CD4-positive, alpha-beta T cell treated with Interleukin-15 for 4 hours (primary cell): ENCODE results near the gene MCU.
A peak's percentile ranks its signal among the peaks of the same experiment; 100 is the strongest.
"Not testable (repeated sequence)": the region's sequence is repeated elsewhere in the genome, so short reads cannot be mapped to it uniquely, and the experiment has no call there.

ENCODE experiments used
- DNase-seq: peaks from one replicate; pipeline ENCODE4 v3.0.0-alpha.2; 2020; ENCODE audit warnings: low spot score

Gene MCU

DNA sequence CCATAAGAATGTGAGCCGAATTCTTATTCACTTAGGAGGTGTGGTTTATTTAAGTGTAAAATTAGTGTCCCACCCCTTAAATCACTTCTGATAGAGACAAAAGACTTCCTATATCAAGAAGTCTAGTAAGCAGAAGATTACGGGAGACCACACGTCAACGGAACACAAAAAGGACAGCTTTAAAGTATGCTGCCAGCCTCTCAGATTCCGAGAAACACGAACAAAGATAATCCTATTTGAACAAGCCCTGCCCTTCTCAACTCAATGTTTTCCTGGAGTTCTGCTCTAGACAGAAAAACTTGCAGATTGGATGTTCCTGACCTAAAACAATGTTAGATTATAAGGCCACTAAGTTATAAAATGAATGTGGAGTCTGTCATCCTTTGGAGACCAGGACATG is 4.9 kb upstream of the MCU start:
- DNase-seq, result no peak

GRCh38 chr10:72688208-72688651 is 3.7 kb upstream of the MCU start:
- no peak for DNase-seq

DNA sequence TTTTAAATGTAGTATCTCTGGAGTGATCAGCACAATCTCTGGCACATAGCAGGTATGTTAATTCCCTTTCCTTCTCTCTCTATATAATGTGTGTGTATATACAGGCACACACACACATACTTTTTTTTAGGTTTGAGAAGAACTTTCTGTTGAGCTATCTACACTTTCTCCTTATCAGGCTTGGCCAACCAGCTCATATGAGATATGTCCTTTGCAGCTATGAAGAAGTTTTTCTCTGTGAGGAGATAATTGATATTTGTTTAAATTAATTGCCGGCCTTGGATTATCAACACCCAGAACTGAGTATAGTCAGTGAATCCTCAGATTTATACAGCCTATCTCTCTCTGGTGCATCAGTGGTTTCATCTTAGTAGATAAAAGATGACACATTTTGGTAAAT is 2.3 kb upstream of the MCU start:
- DNase-seq, result no peak

DNA sequence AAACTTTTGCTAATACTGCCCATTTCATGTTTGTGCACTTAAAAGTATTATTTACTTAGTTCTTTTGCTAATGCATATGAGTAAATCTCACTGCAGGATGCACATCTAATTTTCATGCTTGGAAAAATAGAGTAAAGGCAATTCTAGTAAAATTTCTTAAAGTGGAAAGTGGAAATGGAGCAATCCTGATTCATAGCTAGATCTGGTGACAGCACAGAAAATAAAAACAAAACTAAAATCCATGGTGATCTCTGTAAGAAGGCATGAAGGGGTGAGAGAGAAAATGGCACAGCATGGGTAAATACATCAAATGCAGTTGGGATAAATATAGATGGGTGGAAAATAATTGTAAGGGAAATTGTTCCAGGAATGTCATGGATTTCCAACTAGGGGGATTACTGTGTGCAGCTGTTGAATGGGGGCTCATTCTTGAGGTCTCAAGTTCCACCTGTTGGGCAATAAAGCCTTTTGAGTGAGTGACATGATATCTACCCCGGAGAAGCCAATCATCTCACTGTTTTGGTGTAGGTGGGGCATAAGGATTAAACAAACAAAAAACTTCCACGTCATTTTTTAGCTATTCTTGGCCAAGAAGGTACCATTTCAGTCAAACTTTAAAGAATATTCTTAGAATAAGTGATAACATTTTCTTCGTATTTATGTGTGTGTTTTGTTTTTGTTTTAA is 1.7 kb upstream of the MCU start:
- DNase-seq, result no peak

- DNase-seq, result no peak
Observed at GRCh38 chr10:72691470-72691862, 477 bp upstream of the MCU start.

DNA sequence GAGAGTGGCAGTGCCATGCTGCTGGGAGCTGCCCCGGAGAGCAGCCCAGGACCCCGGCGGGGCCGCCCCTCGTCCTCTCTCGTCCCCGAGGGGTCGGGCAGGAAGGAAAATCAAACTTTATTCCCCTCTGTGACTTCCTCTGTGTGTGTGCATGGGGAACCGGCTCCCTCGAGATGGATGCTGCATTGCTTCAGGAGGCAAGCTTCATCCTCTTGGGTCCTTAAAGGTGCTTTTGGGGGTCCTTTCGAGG is 726 bp downstream of the MCU start:
- DNase-seq, result no peak

- DNase-seq, result peak; percentile 10
Observed at GRCh38 chr10:72692994-72693781, 1.2 kb downstream of the MCU start.

- DNase-seq, result peak; percentile 10
Observed at GRCh38 chr10:72694476-72695369, 2.8 kb downstream of the MCU start.

- no peak for DNase-seq
Observed at GRCh38 chr10:72695496-72695895, 3.6 kb downstream of the MCU start.

DNA sequence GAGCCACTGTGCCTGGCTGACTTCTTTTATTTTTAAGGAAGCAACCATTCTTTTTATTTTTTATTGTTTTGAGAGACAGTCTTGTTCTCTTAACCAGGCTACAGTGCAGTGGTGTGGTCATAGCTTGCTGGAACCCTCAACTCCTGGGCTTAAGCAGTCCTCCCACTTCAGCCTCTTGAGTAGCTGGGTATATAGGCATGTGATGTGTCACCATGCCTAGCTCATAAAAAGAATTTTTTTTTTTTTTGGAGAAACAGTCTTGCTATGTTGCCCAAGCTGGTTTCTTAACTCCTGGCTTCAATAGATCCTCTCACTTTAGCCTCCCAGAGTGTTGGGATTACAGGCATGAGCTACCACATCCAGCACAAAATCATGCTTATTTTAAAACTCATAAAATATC is 5.8 kb downstream of the MCU start:
- no peak for DNase-seq

GRCh38 chr10:72702465-72702864 is 10.5 kb downstream of the MCU start:
- not testable (repeated sequence) for DNase-seq

- no peak for DNase-seq
Observed at GRCh38 chr10:72702868-72703581, 11.1 kb downstream of the MCU start.

- DNase-seq, result no peak
Observed at GRCh38 chr10:72704117-72704516, 12.2 kb downstream of the MCU start.

GRCh38 chr10:72709041-72709440 is 17.1 kb downstream of the MCU start:
- no peak for DNase-seq

DNA sequence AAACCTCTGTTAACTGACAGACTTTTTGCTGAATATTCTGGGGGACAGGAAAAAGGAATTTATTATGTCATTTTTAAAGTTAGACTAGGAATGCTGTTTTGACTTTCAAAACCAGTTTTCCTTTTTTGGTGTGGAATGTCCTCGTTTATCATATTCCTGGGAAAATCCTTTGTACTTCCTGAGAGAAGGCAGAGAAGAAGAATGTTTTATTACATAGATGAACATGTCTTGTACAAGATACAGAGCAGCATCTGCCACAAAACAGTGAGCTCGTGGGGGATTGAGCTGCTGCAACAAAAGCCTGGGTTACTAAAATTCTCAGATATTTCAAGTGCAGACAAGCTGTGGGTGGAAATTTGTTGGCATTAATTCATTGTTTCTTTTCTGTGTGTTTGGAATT is 20.2 kb downstream of the MCU start:
- DNase-seq, result no peak

DNA sequence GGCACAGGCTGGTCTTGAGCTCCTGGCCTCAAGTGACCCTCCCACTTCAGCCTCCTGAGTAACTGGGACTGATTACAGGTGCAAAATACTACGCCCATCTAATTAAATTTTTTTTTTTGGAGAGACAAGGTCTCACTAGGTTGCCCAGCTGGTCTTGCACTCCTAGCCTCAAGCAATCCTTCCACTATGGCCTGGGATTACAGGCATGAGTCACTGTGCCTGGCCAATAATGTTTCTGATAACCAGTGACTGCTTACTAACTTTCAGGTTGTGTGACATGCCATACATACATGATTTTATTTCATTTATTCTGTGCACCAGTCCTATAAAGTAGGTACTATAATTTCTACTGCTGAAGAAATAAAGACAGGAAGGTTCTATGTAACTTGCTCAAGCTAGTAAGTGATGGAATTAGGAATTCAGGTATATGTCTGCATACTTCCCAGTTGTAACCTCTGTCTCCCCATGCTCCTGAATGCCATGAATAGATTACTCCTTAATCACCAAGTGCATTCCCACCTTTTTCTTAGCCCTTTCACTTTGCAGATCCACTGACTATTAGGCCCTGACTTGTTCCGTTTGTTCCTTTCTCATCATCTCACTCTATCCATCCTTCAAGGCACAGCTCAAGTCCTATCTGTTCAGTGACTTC is 28.1 kb downstream of the MCU start:
- DNase-seq, result no peak

DNA sequence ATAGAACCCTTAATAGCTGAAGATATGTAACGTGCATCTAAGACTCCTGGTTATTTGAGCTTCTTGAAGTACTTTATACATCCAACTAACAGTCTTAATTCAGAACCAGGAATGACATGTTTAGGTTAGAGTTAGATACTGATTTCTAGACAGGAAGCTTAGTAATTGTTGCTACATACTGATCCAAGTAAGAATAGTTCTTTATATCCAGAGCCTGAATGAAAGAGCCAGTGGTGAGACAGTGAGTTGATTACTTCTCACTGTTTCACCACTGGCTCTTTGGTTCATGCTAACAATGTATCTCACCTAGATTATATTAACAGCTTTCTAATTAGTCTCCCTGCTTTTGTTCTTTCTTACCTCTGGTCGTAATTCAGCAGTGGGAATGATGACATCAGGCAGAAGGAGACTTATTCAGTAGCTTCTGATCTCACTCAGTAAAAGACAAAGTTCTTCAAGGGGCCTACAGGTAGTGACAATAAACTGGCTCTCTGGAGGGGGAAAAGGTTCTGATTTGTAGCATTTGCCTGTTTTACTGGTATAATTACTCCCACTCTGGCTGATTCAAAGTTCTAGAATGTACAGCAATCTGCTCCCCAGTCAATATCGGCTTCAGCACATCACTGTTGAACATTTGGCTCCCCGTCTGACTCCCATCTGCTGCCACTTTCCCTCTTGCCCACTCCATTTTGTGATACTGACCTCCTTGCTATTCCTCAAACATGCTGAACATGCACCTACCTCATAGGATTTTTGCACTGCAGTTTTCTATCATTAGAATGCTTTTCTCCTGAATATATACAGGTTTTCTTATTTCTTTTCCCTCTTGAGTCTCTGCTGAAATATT is 29.1 kb downstream of the MCU start:
- no peak for DNase-seq

DNA sequence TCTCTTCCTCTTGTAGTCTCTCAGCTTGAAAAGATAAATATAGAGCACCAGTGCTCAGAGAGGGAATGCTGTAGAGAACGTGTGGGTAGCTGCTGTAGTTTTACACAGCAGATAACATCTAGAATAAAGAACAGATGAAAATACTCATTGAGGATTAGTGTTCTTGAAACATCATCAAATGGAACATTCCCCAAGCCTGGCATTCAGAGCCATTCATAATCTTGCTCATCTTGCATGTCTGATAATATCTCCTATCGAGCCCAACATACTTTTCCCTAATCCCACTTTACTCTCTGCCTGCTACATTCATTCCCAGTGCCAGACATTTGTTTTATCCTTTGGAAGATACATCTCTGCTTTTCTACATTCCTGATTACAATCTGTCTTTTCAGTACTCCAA is 35.2 kb downstream of the MCU start:
- DNase-seq, result no peak

- no peak for DNase-seq
Observed at GRCh38 chr10:72728462-72728861, 36.5 kb downstream of the MCU start.

- no peak for DNase-seq
Observed at GRCh38 chr10:72729528-72729927, 37.6 kb downstream of the MCU start.

- DNase-seq, result no peak
Observed at GRCh38 chr10:72730479-72730878, 38.5 kb downstream of the MCU start.
